NCI-H226 (cell line): ENCODE results near the gene CCL4L2.
"Not testable (repeated sequence)": the region's sequence is repeated elsewhere in the genome, so short reads cannot be mapped to it uniquely, and the experiment has no call there.

Experiments used
- DNase-seq: peaks from one replicate; pipeline ENCODE4 v3.0.0-alpha.2; 2015

Gene CCL4L2

GRCh38 chr17:36195434-36196130 lies 15.3 kb upstream of the CCL4L2 start:
- no peak for DNase-seq

- no peak for DNase-seq
Observed at GRCh38 chr17:36196131-36196486, 14.8 kb upstream of the CCL4L2 start.

GRCh38 chr17:36197387-36197703 lies 13.5 kb upstream of the CCL4L2 start:
- DNase-seq, result no peak

GRCh38 chr17:36198831-36199465 lies 11.9 kb upstream of the CCL4L2 start:
- peak; percentile 80 for DNase-seq

GRCh38 chr17:36201102-36201501 lies 9.8 kb upstream of the CCL4L2 start:
- DNase-seq, result not testable (repeated sequence)

- not testable (repeated sequence) for DNase-seq
Observed at GRCh38 chr17:36201506-36201905, 9.4 kb upstream of the CCL4L2 start.

- DNase-seq, result no peak
Observed at GRCh38 chr17:36203335-36203734, 7.5 kb upstream of the CCL4L2 start.

GRCh38 chr17:36204724-36205500 lies 6.0 kb upstream of the CCL4L2 start:
- no peak for DNase-seq

- no peak for DNase-seq
Observed at GRCh38 chr17:36205637-36206485, 5.0 kb upstream of the CCL4L2 start.

GRCh38 chr17:36206486-36206821 lies 4.4 kb upstream of the CCL4L2 start:
- DNase-seq, result peak; percentile 64

- DNase-seq, result not testable (repeated sequence)
Observed at GRCh38 chr17:36207383-36207782, 3.5 kb upstream of the CCL4L2 start.

- no peak for DNase-seq
Observed at GRCh38 chr17:36209575-36209974, 1.3 kb upstream of the CCL4L2 start.

- DNase-seq, result not testable (repeated sequence)
Observed at GRCh38 chr17:36211484-36212271, 815 bp downstream of the CCL4L2 start.

- DNase-seq, result no peak
Observed at GRCh38 chr17:36212272-36212605, 1.4 kb downstream of the CCL4L2 start.

- no peak for DNase-seq
Observed at GRCh38 chr17:36212966-36213365, 2.1 kb downstream of the CCL4L2 start.

GRCh38 chr17:36213695-36214094 lies 2.8 kb downstream of the CCL4L2 start:
- DNase-seq, result no peak

GRCh38 chr17:36214918-36215317 lies 4.1 kb downstream of the CCL4L2 start:
- DNase-seq, result no peak

GRCh38 chr17:36215406-36216308 lies 4.8 kb downstream of the CCL4L2 start:
- not testable (repeated sequence) for DNase-seq

GRCh38 chr17:36219556-36219955 lies 8.7 kb downstream of the CCL4L2 start:
- not testable (repeated sequence) for DNase-seq

- not testable (repeated sequence) for DNase-seq
Observed at GRCh38 chr17:36220737-36221580, 10.1 kb downstream of the CCL4L2 start.
